NT2/D1 (cell line): ENCODE results near the gene MRPL18.

Source experiments
- SUZ12 ChIP-seq: IDR thresholded peaks from 2 replicates; pipeline ENCODE4 v1.6.1; 2011; ENCODE audit not compliant: insufficient read length, insufficient read depth; ENCODE audit errors: extremely low read depth
- YY1 ChIP-seq: IDR thresholded peaks from 2 replicates; pipeline ENCODE4 v1.6.1; 2011; ENCODE audit not compliant: insufficient read length, insufficient read depth
- ZNF274 ChIP-seq: IDR thresholded peaks from 2 replicates; pipeline ENCODE4 v1.6.1; 2011; ENCODE audit warnings: mild to moderate bottlenecking, low read depth, low read length

GRCh38 chr6:159754401-159754800, 35.9 kb upstream of the MRPL18 start:
- no peak for TF ChIP-seq YY1
- no peak for TF ChIP-seq SUZ12
- no peak for TF ChIP-seq ZNF274
